ENCODE data around the gene ZC3H6. TPM values are rescaled to one million over a fixed set of nuclear protein-coding genes. Genes with fewer than 3 reads are reported as not detected.
"Not testable (repeated sequence)": the region's sequence is repeated elsewhere in the genome, so short reads cannot be mapped to it uniquely, and the experiment has no call there.

The ZC3H6 gene
- total RNA-seq, 1 donor from 2014 or later, result 12.0 TPM

GRCh38 chr2:112360055-112360454 is 84.7 kb downstream of the ZC3H6 start:
- DNase-seq (ENCODE audit: extremely low spot score in 2 of 2); H3K9me3 ChIP-seq; intact Hi-C loops (cut with DNase I); H3K27me3 ChIP-seq; H3K27ac ChIP-seq; H3K36me3 ChIP-seq; H3K4me3 ChIP-seq; H3K4me1 ChIP-seq: not testable (repeated sequence)

Small RNA genes lying within 50 kb of the gene (small RNA-seq; reads per million reads assigned to genes)
- not detected for gene AC115115.1

Other genes starting within 250 kb of the ZC3H6 start
- 18.9 TPM for gene TMEM87B, start 220.3 kb upstream of the ZC3H6 start, total RNA-seq
- 11.5 TPM for gene FBLN7, start 137.2 kb upstream of the ZC3H6 start, total RNA-seq
- 15.7 TPM for gene ZC3H8, start 20.6 kb upstream of the ZC3H6 start, total RNA-seq
- 26.3 TPM for gene RGPD8, start 158.0 kb downstream of the ZC3H6 start, total RNA-seq
- 11.0 TPM for gene TTL, start 206.6 kb downstream of the ZC3H6 start, total RNA-seq

Measured in vagina (tissue), 2 donors.